ENCODE results near the gene CELF1. TPM values are rescaled to one million over a fixed set of nuclear protein-coding genes. Genes with fewer than 3 reads are reported as not detected.

CELF1 gene
- total and polyA plus RNA-seq, 2 donors (not counting 1 experiment from before 2014, with no cell fraction given) = 81.1 to 100 TPM

- no peaks in the 10 kb centered on the region for H4K20me1 ChIP-seq (ENCODE audit: control insufficient read depth, extremely low read depth, insufficient read depth, low read length)
- H3K36me3 ChIP-seq (ENCODE audit: control insufficient read depth, insufficient read depth, low read length) = no peaks in the 10 kb centered on the region
- H3K4me2 ChIP-seq (ENCODE audit: extremely low read depth, insufficient read depth, low read length) = no peak overlapping the region
- no peaks in the 10 kb centered on the region for H3K9me3 ChIP-seq (ENCODE audit: control insufficient read depth, insufficient read depth, low read depth, low read length)
- TF ChIP-seq CTCF (conservative IDR thresholded peaks at IDR 0.05 in 1 of 2, IDR thresholded peaks at IDR 0.05 in 1 of 2; ENCODE audit: low read depth in 1 of 2, low read length in 2 of 2) (no peak), EZH2 (IDR thresholded peaks at IDR 0.05; ENCODE audit: low read length, missing control alignments) (no peak)
- DNase-seq (ENCODE audit: low read depth in 2 of 2) = no peak
- no peak overlapping the region for H3K9ac ChIP-seq (ENCODE audit: insufficient read depth, low read length)
- H3K4me1 ChIP-seq (ENCODE audit: control insufficient read depth, extremely low read depth, insufficient read depth, low read length) = no peaks in the 10 kb centered on the region
- no peak overlapping the region for H3K4me3 ChIP-seq (replicated peaks in 1 of 4; ENCODE audit: control extremely low read depth in 1 of 4, insufficient read depth in 1 of 4, low read depth in 3 of 4, low read length in 4 of 4)
- no peak overlapping the region for H3K27ac ChIP-seq (ENCODE audit: insufficient read depth, low read length)
- H2AFZ ChIP-seq (ENCODE audit: low read length) = no peak overlapping the region
- no peaks in the 10 kb centered on the region for H3K79me2 ChIP-seq (ENCODE audit: control insufficient read depth, insufficient read depth, low read length)
- no peaks in the 10 kb centered on the region for H3K27me3 ChIP-seq (ENCODE audit: control insufficient read depth, insufficient read depth, low read length)
Observed at GRCh38 chr11:47437746-47438418, 115.0 kb downstream of the CELF1 start.

- Histone ChIP-seq H3K27ac (ENCODE audit: insufficient read depth, low read length) (no peak overlapping the region), H3K27me3 (ENCODE audit: control insufficient read depth, insufficient read depth, low read length) (no peaks in the 10 kb centered on the region), H3K79me2 (ENCODE audit: control insufficient read depth, insufficient read depth, low read length) (no peaks in the 10 kb centered on the region), H3K36me3 (ENCODE audit: control insufficient read depth, insufficient read depth, low read length) (no peaks in the 10 kb centered on the region), H3K4me3 (replicated peaks in 1 of 4; ENCODE audit: control extremely low read depth in 1 of 4, insufficient read depth in 1 of 4, low read depth in 3 of 4, low read length in 4 of 4) (no peak overlapping the region), H4K20me1 (ENCODE audit: control insufficient read depth, extremely low read depth, insufficient read depth, low read length) (no peaks in the 10 kb centered on the region), H3K9ac (ENCODE audit: insufficient read depth, low read length) (no peak overlapping the region), H2AFZ (ENCODE audit: low read length) (no peak overlapping the region), H3K9me3 (ENCODE audit: control insufficient read depth, insufficient read depth, low read depth, low read length) (no peaks in the 10 kb centered on the region), H3K4me1 (ENCODE audit: control insufficient read depth, extremely low read depth, insufficient read depth, low read length) (no peaks in the 10 kb centered on the region), H3K4me2 (ENCODE audit: extremely low read depth, insufficient read depth, low read length) (no peak overlapping the region)
- no peak for DNase-seq (ENCODE audit: low read depth in 2 of 2)
- no peak for TF ChIP-seq EZH2 (IDR thresholded peaks at IDR 0.05; ENCODE audit: low read length, missing control alignments)
- no peak for TF ChIP-seq CTCF (conservative IDR thresholded peaks at IDR 0.05 in 1 of 2, IDR thresholded peaks at IDR 0.05 in 1 of 2; ENCODE audit: low read depth in 1 of 2, low read length in 2 of 2)
Observed at GRCh38 chr11:47437218-47437745, 115.7 kb downstream of the CELF1 start.

- DNase-seq (ENCODE audit: low read depth in 2 of 2) = no peak
- Histone ChIP-seq H3K27ac (ENCODE audit: insufficient read depth, low read length) (no peak overlapping the region), H3K9ac (ENCODE audit: insufficient read depth, low read length) (no peak overlapping the region), H3K4me1 (ENCODE audit: control insufficient read depth, extremely low read depth, insufficient read depth, low read length) (no peaks in the 10 kb centered on the region), H3K36me3 (ENCODE audit: control insufficient read depth, insufficient read depth, low read length) (no peaks in the 10 kb centered on the region), H3K79me2 (ENCODE audit: control insufficient read depth, insufficient read depth, low read length) (no peaks in the 10 kb centered on the region), H3K4me3 (replicated peaks in 1 of 4; ENCODE audit: control extremely low read depth in 1 of 4, insufficient read depth in 1 of 4, low read depth in 3 of 4, low read length in 4 of 4) (no peak overlapping the region), H3K4me2 (ENCODE audit: extremely low read depth, insufficient read depth, low read length) (no peak overlapping the region), H3K9me3 (ENCODE audit: control insufficient read depth, insufficient read depth, low read depth, low read length) (no peaks in the 10 kb centered on the region), H3K27me3 (ENCODE audit: control insufficient read depth, insufficient read depth, low read length) (no peaks in the 10 kb centered on the region), H4K20me1 (ENCODE audit: control insufficient read depth, extremely low read depth, insufficient read depth, low read length) (no peaks in the 10 kb centered on the region), H2AFZ (ENCODE audit: low read length) (no peak overlapping the region)
- TF ChIP-seq CTCF (conservative IDR thresholded peaks at IDR 0.05 in 1 of 2, IDR thresholded peaks at IDR 0.05 in 1 of 2; ENCODE audit: low read depth in 1 of 2, low read length in 2 of 2) (no peak), EZH2 (IDR thresholded peaks at IDR 0.05; ENCODE audit: low read length, missing control alignments) (no peak)
Observed at GRCh38 chr11:47436726-47437125, 116.2 kb downstream of the CELF1 start.

Data from fibroblast of lung (primary cell).